GM23338 (cell line): ENCODE results near the gene WWOX.

Experiments
- ETS1 ChIP-seq: IDR thresholded peaks from 2 replicates; pipeline ENCODE4 v1.6.1; 2016; ENCODE audit warnings: antibody characterized with exemption
- EZH2 ChIP-seq: fragments of 200-600 bp; sonication (generic); IDR thresholded peaks from one replicate; pipeline ENCODE4 v1.8.0; 2017; ENCODE audit warnings: antibody characterized with exemption, mild to moderate bottlenecking, low read depth; ENCODE audit not compliant: unreplicated experiment
- POLR2AphosphoS5 ChIP-seq: IDR thresholded peaks from 2 replicates; pipeline ENCODE4 v1.6.1; 2016; ENCODE audit warnings: antibody characterized with exemption, low read depth
- REST ChIP-seq: IDR thresholded peaks from one replicate; pipeline ENCODE4 v1.6.1; 2018; ENCODE audit warnings: antibody characterized with exemption; ENCODE audit not compliant: unreplicated experiment
- TF ChIP-seq, protein P1 (sequence below), 2 experiments: fragments of 200-600 bp in 1 of 2; sonication (generic) in 1 of 2; conservative IDR thresholded peaks; 2 replicates each; pipeline versions ENCODE4 v1.5.1 to v1.6.1; 2016 to 2017; ENCODE audit warnings: antibody characterized with exemption in 2 of 2, low read depth in 2 of 2, mild to moderate bottlenecking in 2 of 2, moderate library complexity in 1 of 2

GRCh38 chr16:78538919-78539318 is 439.5 kb downstream of the WWOX start:
- TF ChIP-seq POLR2AphosphoS5 = no peak
- TF ChIP-seq, protein P1, sequence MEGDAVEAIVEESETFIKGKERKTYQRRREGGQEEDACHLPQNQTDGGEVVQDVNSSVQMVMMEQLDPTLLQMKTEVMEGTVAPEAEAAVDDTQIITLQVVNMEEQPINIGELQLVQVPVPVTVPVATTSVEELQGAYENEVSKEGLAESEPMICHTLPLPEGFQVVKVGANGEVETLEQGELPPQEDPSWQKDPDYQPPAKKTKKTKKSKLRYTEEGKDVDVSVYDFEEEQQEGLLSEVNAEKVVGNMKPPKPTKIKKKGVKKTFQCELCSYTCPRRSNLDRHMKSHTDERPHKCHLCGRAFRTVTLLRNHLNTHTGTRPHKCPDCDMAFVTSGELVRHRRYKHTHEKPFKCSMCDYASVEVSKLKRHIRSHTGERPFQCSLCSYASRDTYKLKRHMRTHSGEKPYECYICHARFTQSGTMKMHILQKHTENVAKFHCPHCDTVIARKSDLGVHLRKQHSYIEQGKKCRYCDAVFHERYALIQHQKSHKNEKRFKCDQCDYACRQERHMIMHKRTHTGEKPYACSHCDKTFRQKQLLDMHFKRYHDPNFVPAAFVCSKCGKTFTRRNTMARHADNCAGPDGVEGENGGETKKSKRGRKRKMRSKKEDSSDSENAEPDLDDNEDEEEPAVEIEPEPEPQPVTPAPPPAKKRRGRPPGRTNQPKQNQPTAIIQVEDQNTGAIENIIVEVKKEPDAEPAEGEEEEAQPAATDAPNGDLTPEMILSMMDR (conservative IDR thresholded peaks at IDR 0.05; ENCODE audit: low read depth in 2 of 2) = no peak
- no peak for TF ChIP-seq ETS1
- TF ChIP-seq EZH2 = no peak
- TF ChIP-seq REST = no peak
